Mononuclear cell (primary cell): Measurements from ENCODE around the gene WIPF1. TPM values are rescaled to one million over a fixed set of nuclear protein-coding genes. Genes with fewer than 3 reads are reported as not detected.

ENCODE experiments used
- H3K27me3 ChIP-seq: 2 replicates; pipeline ENCODE4 v1.6.0; 2011; ENCODE audit warnings: low read length, control low read depth; ENCODE audit not compliant: insufficient read depth
- H3K4me1 ChIP-seq: 2 replicates; pipeline ENCODE4 v1.5.1; 2011; ENCODE audit warnings: mild to moderate bottlenecking, low read length, control low read depth; ENCODE audit not compliant: insufficient read depth
- H3K4me3 ChIP-seq: 2 replicates; pipeline ENCODE4 v1.5.1; 2011; ENCODE audit warnings: mild to moderate bottlenecking, low read length, moderate library complexity
- H3K9me3 ChIP-seq: 2 replicates; pipeline ENCODE4 v1.5.1; 2011; ENCODE audit warnings: low read depth, mild to moderate bottlenecking, control low read depth, low read length
- total RNA-seq: library from RNA; depleted of rRNA; stranded (reverse); fragments of >200 nt; gene quantifications from one replicate; pipeline ENCODE4 v1.2.3, GENCODE V29; 2012

Gene WIPF1
- total RNA-seq, 1 donor = 126 TPM

DNA sequence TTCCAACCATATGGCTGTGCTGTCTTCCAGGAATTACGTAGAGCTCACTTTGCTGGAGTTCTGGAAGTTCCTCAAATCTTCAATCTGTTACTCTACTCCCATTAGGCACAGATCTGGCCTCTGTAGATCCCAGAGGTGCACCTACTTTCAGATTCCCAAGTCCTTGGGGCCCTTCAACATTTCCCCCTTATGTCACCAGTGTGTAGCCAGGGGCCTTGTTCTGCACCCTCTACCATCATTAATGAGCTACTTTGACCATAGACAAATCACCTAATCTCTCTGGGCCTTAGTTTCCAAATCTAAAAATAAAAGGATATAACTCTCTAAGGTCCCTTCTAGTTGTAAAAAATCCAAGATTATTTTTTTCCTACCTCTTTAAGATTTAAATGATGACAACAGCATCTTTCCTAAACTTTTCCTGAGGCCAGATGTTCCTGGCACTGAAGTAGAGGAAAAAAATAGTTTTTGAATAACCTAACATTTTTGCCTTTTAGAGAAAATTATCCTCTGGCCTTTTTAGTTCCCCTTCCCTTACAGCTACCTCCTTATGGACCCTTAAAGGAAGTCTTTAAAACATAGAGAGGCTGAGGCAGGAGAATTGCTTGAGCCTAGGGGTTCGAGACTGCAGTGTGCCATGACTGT is 31.0 kb upstream of the WIPF1 start:
- Histone ChIP-seq H3K27me3 (no peaks in the 10 kb centered on the region), H3K4me1 (peaks cover 76% of the 10 kb centered on the region), H3K4me3 (no peak overlapping the region), H3K9me3 (no peaks in the 10 kb centered on the region)

DNA sequence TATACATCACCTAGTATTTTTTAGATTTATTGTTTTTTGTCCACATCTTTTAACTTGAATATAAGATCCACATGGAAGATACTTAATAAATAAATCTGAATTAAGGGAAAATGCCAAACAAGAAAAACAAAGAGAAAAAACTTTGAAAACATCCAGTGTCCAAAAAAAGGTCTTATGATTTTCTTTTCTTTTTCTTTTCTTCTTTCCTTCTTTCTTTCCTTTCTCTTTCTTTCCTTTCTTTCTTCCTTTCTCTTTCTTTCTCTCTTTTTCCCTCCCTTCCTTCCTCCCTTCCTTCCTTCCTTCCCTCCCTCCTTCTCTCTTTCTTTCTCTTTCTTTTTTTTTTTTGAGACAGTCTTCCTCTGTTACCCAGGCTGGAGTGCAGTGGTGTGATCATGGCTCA is 29.6 kb upstream of the WIPF1 start:
- no peaks in the 10 kb centered on the region for H3K27me3 ChIP-seq
- H3K9me3 ChIP-seq = no peaks in the 10 kb centered on the region
- H3K4me1 ChIP-seq = peaks cover 68% of the 10 kb centered on the region
- H3K4me3 ChIP-seq = no peak overlapping the region

DNA sequence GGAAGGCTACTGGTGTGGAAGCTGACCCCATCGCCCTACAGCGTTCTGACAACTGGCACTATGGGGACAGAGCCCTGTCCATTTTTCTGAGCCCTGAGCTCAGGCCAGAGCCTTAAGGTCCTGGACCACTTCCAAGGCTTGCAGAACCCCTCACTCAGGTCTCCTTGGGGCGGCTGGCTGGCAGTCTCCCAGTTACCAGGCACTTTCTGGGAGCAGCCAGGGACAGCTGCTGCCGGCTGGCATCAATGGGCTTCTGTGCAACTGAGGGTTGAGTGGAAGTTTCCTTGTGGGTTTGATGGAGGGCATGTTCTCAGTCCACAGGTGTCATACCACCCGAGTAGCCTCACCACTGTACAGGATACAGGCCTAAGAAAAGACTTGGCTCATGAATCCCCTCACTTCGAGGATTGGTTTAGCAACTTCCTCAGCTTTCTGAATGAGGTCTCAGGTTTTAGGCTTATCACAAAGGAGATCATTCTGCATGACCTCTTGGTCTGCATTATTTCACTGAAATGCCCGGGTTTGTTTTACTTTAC is 27.4 kb upstream of the WIPF1 start:
- peaks cover 52% of the 10 kb centered on the region for H3K4me1 ChIP-seq
- H3K27me3 ChIP-seq = no peaks in the 10 kb centered on the region
- no peaks in the 10 kb centered on the region for H3K9me3 ChIP-seq
- no peak overlapping the region for H3K4me3 ChIP-seq

DNA sequence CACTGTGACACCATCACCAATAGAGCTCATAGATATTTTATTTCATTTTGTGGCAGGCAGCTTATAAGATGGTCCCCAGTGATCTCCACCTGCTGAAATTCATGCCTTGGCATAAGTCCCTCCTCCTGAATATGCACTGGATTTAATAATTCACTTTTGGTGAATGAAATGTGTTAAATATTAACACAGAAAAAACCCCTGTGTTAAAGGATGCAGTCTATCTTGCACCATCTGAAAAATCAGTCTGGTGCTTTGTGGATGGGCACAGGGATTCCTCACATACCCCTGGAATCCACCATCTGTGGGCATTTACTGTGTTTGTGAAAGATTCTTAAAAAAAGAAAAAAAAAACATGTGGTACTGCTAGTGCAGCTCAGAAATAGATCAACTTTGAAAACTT is 26.1 kb upstream of the WIPF1 start:
- no peaks in the 10 kb centered on the region for H3K9me3 ChIP-seq
- peaks cover 52% of the 10 kb centered on the region for H3K4me1 ChIP-seq
- no peak overlapping the region for H3K4me3 ChIP-seq
- no peaks in the 10 kb centered on the region for H3K27me3 ChIP-seq

DNA sequence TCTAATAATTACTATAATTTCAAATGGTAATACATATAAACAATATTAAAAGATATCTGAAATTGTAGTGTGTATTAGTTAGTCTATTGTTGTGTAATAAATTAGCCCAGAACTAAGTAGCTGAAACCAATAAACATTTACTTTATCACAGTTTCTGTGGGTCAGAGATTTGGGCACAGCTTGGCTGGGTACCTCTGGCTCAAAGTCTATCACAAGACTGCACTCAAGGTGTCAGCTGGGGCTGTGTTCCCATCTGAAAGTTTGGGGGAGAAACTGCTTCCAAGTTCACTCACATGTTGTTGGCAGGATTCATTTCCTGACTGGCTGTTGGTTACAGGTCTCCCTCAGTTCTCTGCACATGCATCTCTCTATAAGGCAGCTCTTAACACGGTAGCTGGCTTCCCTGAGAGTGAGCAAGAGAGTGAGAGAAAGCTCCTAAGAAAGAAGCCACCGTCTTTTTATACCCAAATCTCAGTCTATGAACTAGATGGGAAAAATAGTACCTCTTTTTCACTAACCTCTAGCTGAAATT is 25.6 kb upstream of the WIPF1 start:
- no peak overlapping the region for H3K4me3 ChIP-seq
- no peaks in the 10 kb centered on the region for H3K27me3 ChIP-seq
- H3K9me3 ChIP-seq = no peaks in the 10 kb centered on the region
- peaks cover 52% of the 10 kb centered on the region for H3K4me1 ChIP-seq

DNA sequence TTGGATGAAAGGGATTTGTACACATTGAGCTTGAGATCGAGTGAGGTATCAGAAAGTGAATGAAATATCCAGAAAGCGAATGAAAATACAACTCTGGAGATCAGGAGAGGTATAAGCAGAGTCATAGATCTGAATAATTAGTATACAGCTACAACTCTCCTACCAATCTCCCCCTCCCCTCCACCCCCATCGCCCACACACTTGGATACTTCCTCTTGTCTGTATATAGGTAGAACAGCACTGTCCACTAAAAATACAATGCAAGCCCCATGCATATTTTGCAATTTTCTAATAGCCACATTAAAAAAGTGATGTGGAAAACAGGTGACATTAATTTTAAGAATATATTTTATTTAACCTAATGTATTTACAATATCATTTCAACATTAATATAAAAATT is 23.7 kb upstream of the WIPF1 start:
- Histone ChIP-seq H3K4me1 (peaks cover 54% of the 10 kb centered on the region), H3K9me3 (no peaks in the 10 kb centered on the region), H3K4me3 (no peak overlapping the region), H3K27me3 (no peaks in the 10 kb centered on the region)

DNA sequence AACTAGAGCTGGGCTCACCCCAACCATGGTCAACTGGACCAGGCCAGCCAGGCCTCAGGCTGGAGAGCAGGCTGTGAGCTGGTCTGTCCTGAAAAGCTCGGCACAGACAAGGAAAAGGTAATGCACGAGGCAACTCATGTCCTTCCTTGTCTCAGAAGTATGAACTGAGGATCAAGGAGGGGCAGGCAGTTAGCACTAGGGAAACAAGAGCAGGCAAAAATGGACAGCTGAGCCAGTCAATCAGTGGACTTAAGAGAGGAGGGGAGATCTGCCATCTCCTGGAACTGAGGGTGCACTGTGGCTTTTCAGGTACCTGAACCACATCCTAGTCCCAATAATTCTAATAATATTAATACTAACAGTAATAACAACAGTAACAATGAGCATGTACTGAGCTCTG is 20.6 kb upstream of the WIPF1 start:
- no peaks in the 10 kb centered on the region for H3K9me3 ChIP-seq
- no peak overlapping the region for H3K4me3 ChIP-seq
- H3K27me3 ChIP-seq = no peaks in the 10 kb centered on the region
- peaks cover 60% of the 10 kb centered on the region for H3K4me1 ChIP-seq

DNA sequence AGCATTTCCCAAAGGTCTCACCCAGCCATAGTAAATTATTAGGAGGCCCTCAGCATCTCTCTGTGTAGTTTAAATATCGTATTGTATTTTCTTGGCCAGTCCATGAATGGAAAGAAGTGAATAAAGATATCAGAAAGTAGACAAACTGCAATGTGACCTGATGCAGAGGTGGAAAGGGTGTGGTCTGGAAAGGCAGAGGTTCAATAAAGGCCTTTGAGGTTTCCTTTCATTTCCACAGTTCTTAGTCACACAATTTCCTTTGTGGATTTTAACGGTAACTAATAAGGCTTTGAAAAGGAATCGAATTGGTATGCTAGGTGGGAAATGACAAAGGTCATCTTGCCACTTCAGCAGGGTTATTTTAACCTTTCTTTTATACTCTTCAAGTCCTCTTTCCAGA is 20.1 kb upstream of the WIPF1 start:
- no peaks in the 10 kb centered on the region for H3K27me3 ChIP-seq
- peaks cover 64% of the 10 kb centered on the region for H3K4me1 ChIP-seq
- H3K4me3 ChIP-seq = no peak overlapping the region
- no peaks in the 10 kb centered on the region for H3K9me3 ChIP-seq

DNA sequence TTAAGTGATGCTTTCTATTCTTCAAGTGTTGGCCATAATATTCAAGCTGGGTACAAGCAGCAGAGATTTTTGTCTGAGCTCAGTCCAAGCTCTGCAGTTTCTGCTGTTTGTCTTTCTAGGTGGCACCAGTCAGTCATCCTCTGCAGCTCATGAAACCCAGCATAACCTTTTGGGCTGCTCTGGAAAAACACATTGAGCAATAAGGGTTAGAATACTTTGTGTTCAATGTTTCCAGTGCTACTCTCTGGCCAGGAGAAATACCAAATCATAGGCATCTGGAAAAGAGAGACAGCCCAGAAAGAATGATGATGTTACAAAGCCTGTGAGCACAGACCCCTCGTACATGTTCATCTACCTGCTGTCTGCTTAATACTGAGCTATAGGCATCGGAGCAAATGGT is 19.5 kb upstream of the WIPF1 start:
- Histone ChIP-seq H3K4me3 (no peak overlapping the region), H3K27me3 (no peaks in the 10 kb centered on the region), H3K4me1 (peaks cover 64% of the 10 kb centered on the region), H3K9me3 (no peaks in the 10 kb centered on the region)

DNA sequence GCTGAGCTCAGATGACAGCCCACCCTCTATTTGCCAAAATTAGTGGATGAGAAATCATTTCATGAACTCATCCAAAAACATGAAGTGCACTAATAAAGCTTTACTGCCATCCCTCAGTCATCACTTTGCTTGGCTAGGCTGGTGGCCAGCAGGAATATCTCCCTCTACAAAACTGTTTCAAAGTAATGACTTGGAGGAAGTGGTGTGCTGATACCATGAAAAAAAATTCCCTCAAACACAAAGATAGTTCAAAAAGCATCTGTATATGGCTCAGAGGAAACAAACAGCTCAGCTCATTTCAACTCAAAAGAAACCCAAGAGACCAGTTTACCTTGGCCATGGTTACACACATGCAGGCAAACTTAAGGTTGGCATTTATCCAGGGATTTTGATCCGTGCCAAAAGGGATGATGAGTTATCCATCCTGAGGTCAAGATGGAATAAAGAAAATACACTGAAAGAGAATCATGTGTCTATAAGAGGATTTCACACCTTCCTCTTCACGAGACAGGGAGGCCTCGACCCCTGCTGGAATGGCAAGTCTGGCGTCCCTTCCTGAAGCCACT is 18.4 kb upstream of the WIPF1 start:
- Histone ChIP-seq H3K27me3 (no peaks in the 10 kb centered on the region), H3K4me3 (no peak overlapping the region), H3K9me3 (no peaks in the 10 kb centered on the region), H3K4me1 (peaks cover 75% of the 10 kb centered on the region)

DNA sequence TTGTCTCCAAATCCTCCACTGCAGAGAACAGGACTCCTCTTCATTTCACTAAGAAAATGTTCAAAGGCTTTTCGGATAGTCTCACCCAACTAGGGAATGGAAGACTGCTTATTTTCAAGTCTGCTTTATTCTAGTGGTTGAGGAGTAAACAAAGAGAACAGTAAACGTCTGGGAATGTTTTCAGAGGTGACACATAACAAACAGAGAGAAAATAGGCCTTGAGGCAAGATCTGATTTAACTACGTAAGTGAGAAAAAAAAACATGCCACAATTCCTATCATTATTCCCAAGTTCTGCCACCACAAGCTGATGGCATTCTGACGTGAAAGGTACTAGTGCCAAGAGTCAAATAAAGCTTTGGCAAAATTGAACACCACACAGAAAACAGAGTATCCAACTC is 16.7 kb upstream of the WIPF1 start:
- H3K27me3 ChIP-seq = no peaks in the 10 kb centered on the region
- no peak overlapping the region for H3K4me3 ChIP-seq
- peaks cover 81% of the 10 kb centered on the region for H3K4me1 ChIP-seq
- H3K9me3 ChIP-seq = no peaks in the 10 kb centered on the region

DNA sequence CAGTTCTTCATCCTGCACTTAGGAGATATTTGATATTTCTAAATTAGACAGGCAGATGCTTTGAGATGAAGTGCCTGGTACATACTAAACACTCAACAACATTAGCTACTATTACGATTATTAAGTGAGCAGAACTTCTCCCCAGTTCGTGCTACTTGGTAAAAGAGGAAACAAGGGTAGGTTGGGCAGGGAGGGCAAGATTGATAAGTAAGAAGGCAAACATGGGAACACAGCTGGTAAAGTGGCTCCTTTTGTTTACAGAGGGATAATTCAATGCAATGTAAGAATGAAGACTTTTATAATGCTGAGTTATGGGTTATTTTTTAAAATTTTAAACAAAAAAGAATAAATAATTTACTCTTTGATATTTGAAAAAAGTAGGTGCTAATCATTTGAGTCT is 15.9 kb upstream of the WIPF1 start:
- Histone ChIP-seq H3K4me1 (peaks cover 82% of the 10 kb centered on the region), H3K4me3 (no peak overlapping the region), H3K9me3 (no peaks in the 10 kb centered on the region), H3K27me3 (no peaks in the 10 kb centered on the region)

DNA sequence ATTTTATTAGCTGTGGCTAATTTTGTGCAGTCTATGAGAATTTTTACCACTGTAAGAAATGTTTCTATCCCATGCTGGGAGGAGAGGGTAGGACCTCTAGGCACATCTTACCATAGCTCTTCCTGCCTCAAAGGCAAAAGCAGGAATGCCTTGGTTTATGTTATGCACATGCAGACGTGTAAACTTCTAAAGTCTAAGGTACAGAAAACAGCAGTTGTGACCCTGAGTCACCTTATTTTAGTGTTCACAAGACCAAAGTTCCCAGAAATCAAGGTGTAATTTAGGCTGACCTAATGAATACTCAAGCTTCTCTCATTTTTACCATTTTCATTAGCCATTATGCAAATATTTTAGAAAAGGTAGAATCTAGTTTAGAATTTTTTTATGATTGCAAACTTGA is 15.4 kb upstream of the WIPF1 start:
- Histone ChIP-seq H3K4me1 (peaks cover 82% of the 10 kb centered on the region), H3K9me3 (no peaks in the 10 kb centered on the region), H3K27me3 (no peaks in the 10 kb centered on the region), H3K4me3 (no peak overlapping the region)

DNA sequence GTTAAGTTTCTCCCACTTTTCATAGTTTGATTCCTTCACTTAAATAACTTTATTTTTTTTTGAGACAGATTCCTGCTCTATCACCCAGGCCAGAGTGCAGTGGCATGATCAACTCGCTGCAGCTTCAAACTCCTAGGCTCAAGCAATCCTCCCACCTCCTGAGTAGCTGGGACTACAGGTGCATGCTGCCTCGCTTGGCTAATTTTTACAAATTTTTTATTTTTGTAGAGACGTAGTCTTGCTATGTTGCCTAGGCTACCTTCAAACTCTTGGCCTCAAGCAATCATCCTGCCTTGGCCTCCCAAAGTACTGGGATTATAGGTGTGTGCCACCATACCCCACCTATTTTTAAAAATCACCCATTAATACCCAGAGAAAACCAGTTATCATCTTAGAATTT is 14.2 kb upstream of the WIPF1 start:
- H3K4me1 ChIP-seq = peaks cover 80% of the 10 kb centered on the region
- no peaks in the 10 kb centered on the region for H3K9me3 ChIP-seq
- no peaks in the 10 kb centered on the region for H3K27me3 ChIP-seq
- H3K4me3 ChIP-seq = no peak overlapping the region

DNA sequence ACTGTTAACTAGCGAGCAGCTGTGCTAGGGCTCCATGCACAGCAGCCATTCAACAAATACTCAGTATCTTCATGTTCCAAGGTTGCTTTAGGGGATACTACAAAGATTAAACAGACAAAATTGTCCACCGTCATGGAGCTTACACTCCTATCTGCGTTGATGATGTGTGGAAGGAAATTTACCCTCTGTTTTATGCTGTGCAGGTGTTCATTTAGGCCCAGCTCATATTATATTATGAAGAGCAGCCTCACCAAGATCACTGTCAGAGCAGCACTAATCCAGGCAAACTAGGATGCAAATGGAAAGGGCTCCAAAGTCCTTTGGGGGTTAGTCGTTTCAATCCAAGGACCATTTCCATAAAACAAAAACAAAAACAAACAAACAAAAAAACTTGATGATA is 13.4 kb upstream of the WIPF1 start:
- Histone ChIP-seq H3K9me3 (no peaks in the 10 kb centered on the region), H3K4me3 (no peak overlapping the region), H3K4me1 (peaks cover 78% of the 10 kb centered on the region), H3K27me3 (no peaks in the 10 kb centered on the region)
